K562 (cell line): ENCODE data around the gene CSF1R.

ENCODE experiments used
- BCL6 ChIP-seq: fragments of 250-450 bp; sonication (Bioruptor Pico); IDR thresholded peaks from 2 replicates; pipeline ENCODE4 v1.4.0; 2020
- HDAC2 ChIP-seq: fragments of 450-650 bp; IDR thresholded peaks from 2 replicates; pipeline ENCODE4 v1.6.1; 2016; ENCODE audit warnings: mild to moderate bottlenecking
- POLR2A ChIP-seq: fragments of 450-650 bp; conservative IDR thresholded peaks from 2 replicates; pipeline ENCODE4 v1.6.1; 2016
- TEAD4 ChIP-seq, 2 experiments: sonication (generic) in 1 of 2; formaldehyde crosslinking in 1 of 2; IDR thresholded peaks; 2 replicates each; pipeline versions ENCODE4 v1.6.1 to v1.8.0; 2012 to 2022; ENCODE audit warnings: borderline replicate concordance in 1 of 2, inconsistent platforms in 1 of 2, low read length in 1 of 2, mild to moderate bottlenecking in 1 of 2, missing genetic modification reagents in 1 of 2
- ZNF239 ChIP-seq: fragments of 250-450 bp; sonication (Bioruptor Pico); IDR thresholded peaks from 2 replicates; pipeline ENCODE4 v1.4.0; 2020; ENCODE audit warnings: mild to moderate bottlenecking
- ZNF282 ChIP-seq: sonication (generic); formaldehyde crosslinking; IDR thresholded peaks from 2 replicates; pipeline ENCODE4 v1.8.1; 2023; ENCODE audit warnings: missing genetic modification reagents
- ZNF408 ChIP-seq: fragments of 250-450 bp; sonication (Bioruptor Pico); IDR thresholded peaks from 2 replicates; pipeline ENCODE4 v1.4.0; 2020; ENCODE audit warnings: low read depth, mild to moderate bottlenecking, moderate library complexity
- TF ChIP-seq, protein P1 (sequence below): sonication (generic); formaldehyde crosslinking; IDR thresholded peaks from 2 replicates; pipeline ENCODE4 v1.8.1; 2022; ENCODE audit warnings: missing genetic modification reagents

- TF ChIP-seq POLR2A (no peak), HDAC2 (no peak), TEAD4 (IDR thresholded peaks at IDR 0.05; ENCODE audit: low read length) (no peak), TEAD4 (CRISPR knock-in tag; IDR thresholded peaks at IDR 0.05; ENCODE audit: borderline replicate concordance) (no peak), BCL6 (CRISPR knock-in tag) (no peak), ZNF282 (CRISPR knock-in tag) (no peak), ZNF239 (CRISPR knock-in tag) (no peak), ZNF408 (CRISPR knock-in tag) (no peak)
- TF ChIP-seq, protein P1, sequence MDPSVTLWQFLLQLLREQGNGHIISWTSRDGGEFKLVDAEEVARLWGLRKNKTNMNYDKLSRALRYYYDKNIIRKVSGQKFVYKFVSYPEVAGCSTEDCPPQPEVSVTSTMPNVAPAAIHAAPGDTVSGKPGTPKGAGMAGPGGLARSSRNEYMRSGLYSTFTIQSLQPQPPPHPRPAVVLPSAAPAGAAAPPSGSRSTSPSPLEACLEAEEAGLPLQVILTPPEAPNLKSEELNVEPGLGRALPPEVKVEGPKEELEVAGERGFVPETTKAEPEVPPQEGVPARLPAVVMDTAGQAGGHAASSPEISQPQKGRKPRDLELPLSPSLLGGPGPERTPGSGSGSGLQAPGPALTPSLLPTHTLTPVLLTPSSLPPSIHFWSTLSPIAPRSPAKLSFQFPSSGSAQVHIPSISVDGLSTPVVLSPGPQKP (CRISPR knock-in tag), result no peak
These were observed 29.3 kb downstream of the CSF1R start for GRCh38 chr5:150057052-150057451.
